ENCODE results near the gene KCTD14. TPM values are rescaled to one million over a fixed set of nuclear protein-coding genes. Genes with fewer than 3 reads are reported as not detected.

The KCTD14 gene
- total RNA-seq, 1 experiment from 2014 or later, result 8.2 TPM

- no peaks in the 10 kb centered on the region for H3K27me3 Mint-ChIP-seq (ENCODE audit: insufficient read depth, unreplicated experiment)
- CTCF ChIA-PET, result no interaction called here
- H3K4me1 Mint-ChIP-seq (ENCODE audit: low read depth, unreplicated experiment), result peaks cover 7% of the 10 kb centered on the region
- no peak overlapping the region for H3K4me3 ChIP-seq (ENCODE audit: low read depth, low read length)
- H3K9me3 ChIP-seq, result no peaks in the 10 kb centered on the region
- TF ChIP-seq, protein P1, sequence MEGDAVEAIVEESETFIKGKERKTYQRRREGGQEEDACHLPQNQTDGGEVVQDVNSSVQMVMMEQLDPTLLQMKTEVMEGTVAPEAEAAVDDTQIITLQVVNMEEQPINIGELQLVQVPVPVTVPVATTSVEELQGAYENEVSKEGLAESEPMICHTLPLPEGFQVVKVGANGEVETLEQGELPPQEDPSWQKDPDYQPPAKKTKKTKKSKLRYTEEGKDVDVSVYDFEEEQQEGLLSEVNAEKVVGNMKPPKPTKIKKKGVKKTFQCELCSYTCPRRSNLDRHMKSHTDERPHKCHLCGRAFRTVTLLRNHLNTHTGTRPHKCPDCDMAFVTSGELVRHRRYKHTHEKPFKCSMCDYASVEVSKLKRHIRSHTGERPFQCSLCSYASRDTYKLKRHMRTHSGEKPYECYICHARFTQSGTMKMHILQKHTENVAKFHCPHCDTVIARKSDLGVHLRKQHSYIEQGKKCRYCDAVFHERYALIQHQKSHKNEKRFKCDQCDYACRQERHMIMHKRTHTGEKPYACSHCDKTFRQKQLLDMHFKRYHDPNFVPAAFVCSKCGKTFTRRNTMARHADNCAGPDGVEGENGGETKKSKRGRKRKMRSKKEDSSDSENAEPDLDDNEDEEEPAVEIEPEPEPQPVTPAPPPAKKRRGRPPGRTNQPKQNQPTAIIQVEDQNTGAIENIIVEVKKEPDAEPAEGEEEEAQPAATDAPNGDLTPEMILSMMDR (IDR thresholded peaks at IDR 0.05; ENCODE audit: insufficient read depth in 1 of 2, low read depth in 1 of 2, low read length in 1 of 2, severe bottlenecking in 1 of 2, unreplicated experiment in 1 of 2), result no peak
- H3K36me3 ChIP-seq (ENCODE audit: control insufficient read depth, insufficient read depth, low read length), result no peaks in the 10 kb centered on the region
- no peaks in the 10 kb centered on the region for H3K27me3 ChIP-seq (replicated peaks; ENCODE audit: control insufficient read depth, insufficient read depth, low read length)
- H3K4me3 Mint-ChIP-seq (ENCODE audit: unreplicated experiment), result no peak overlapping the region
- POLR2A ChIA-PET, result no interaction called here
- H3K36me3 Mint-ChIP-seq (ENCODE audit: insufficient read depth, unreplicated experiment), result no peaks in the 10 kb centered on the region
- DNase-seq, result no peak
- intact Hi-C loops (cut with micrococcal nuclease; ENCODE audit: unreplicated experiment), result no loop called here
- no peak overlapping the region for H3K27ac Mint-ChIP-seq (ENCODE audit: unreplicated experiment)
- H3K9me3 Mint-ChIP-seq (ENCODE audit: unreplicated experiment), result no peaks in the 10 kb centered on the region
- H3K4me1 ChIP-seq, result no peaks in the 10 kb centered on the region
- no TSS peak for BruUV-seq (replicated peaks)
These were observed 11.5 kb upstream of the KCTD14 start for GRCh38 chr11:78034623-78035022.

GRCh38 chr11:78033040-78033439 lies 10.0 kb upstream of the KCTD14 start:
- CTCF ChIA-PET, result no interaction called here
- no peak overlapping the region for H3K27ac Mint-ChIP-seq (ENCODE audit: unreplicated experiment)
- peaks cover 2% of the 10 kb centered on the region; the same call in 1 of the 2 replicates for H3K4me1 ChIP-seq

GRCh38 chr11:78032090-78032489 lies 9.0 kb upstream of the KCTD14 start:
- Mint-ChIP-seq H3K36me3 (ENCODE audit: insufficient read depth, unreplicated experiment) (peaks cover 5% of the 10 kb centered on the region), H3K9me3 (ENCODE audit: unreplicated experiment) (no peaks in the 10 kb centered on the region), H3K27ac (ENCODE audit: unreplicated experiment) (no peak overlapping the region), H3K4me1 (ENCODE audit: low read depth, unreplicated experiment) (peaks cover 7% of the 10 kb centered on the region), H3K4me3 (ENCODE audit: unreplicated experiment) (no peak overlapping the region), H3K27me3 (ENCODE audit: insufficient read depth, unreplicated experiment) (no peaks in the 10 kb centered on the region)
- Histone ChIP-seq H3K36me3 (ENCODE audit: control insufficient read depth, insufficient read depth, low read length) (no peaks in the 10 kb centered on the region), H3K4me1 (peaks cover 6% of the 10 kb centered on the region; the same call in 1 of the 2 replicates), H3K27me3 (replicated peaks; ENCODE audit: control insufficient read depth, insufficient read depth, low read length) (no peaks in the 10 kb centered on the region), H3K9me3 (no peaks in the 10 kb centered on the region), H3K4me3 (ENCODE audit: low read depth, low read length) (no peak overlapping the region)
- intact Hi-C loops (cut with micrococcal nuclease; ENCODE audit: unreplicated experiment), result no loop called here
- DNase-seq, result no peak
- TF ChIP-seq, protein P1 (IDR thresholded peaks at IDR 0.05; ENCODE audit: insufficient read depth in 1 of 2, low read depth in 1 of 2, low read length in 1 of 2, severe bottlenecking in 1 of 2, unreplicated experiment in 1 of 2), result no peak
- BruUV-seq (replicated peaks), result no TSS peak
- POLR2A ChIA-PET, result interaction anchor here (0.8 kb wide), 1 partner anchor 37 kb away, joined by 3 read pairs; no protein-coding TSS in a partner anchor
- CTCF ChIA-PET, result interaction anchor here (0.9 kb wide), 1 partner anchor 14 kb away, joined by 8 read pairs; no protein-coding TSS in a partner anchor

More at GRCh38 chr11:78033040-78033439, 10.0 kb upstream of the KCTD14 start:
- no peak overlapping the region for H3K4me3 ChIP-seq (ENCODE audit: low read depth, low read length)
- H3K9me3 Mint-ChIP-seq (ENCODE audit: unreplicated experiment), result no peaks in the 10 kb centered on the region
- peaks cover 2% of the 10 kb centered on the region for H3K4me1 Mint-ChIP-seq (ENCODE audit: low read depth, unreplicated experiment)
- no peaks in the 10 kb centered on the region for H3K9me3 ChIP-seq
- H3K36me3 Mint-ChIP-seq (ENCODE audit: insufficient read depth, unreplicated experiment), result peaks cover 5% of the 10 kb centered on the region
- TF ChIP-seq, protein P1 (IDR thresholded peaks at IDR 0.05; ENCODE audit: insufficient read depth in 1 of 2, low read depth in 1 of 2, low read length in 1 of 2, severe bottlenecking in 1 of 2, unreplicated experiment in 1 of 2), result no peak
- POLR2A ChIA-PET, result no interaction called here
- H3K27me3 Mint-ChIP-seq (ENCODE audit: insufficient read depth, unreplicated experiment), result no peaks in the 10 kb centered on the region
- intact Hi-C loops (cut with micrococcal nuclease; ENCODE audit: unreplicated experiment), result no loop called here
- no TSS peak for BruUV-seq (replicated peaks)
- H3K36me3 ChIP-seq (ENCODE audit: control insufficient read depth, insufficient read depth, low read length), result no peaks in the 10 kb centered on the region
- no peak for DNase-seq
- H3K27me3 ChIP-seq (replicated peaks; ENCODE audit: control insufficient read depth, insufficient read depth, low read length), result no peaks in the 10 kb centered on the region
- no peak overlapping the region for H3K4me3 Mint-ChIP-seq (ENCODE audit: unreplicated experiment)

Measured in Caco-2 (cell line).